HG02798 (cell line): ENCODE measurements around the gene PPP1R3D.

Source experiments
- ATAC-seq: cut with Tn5 transposase; IDR thresholded peaks from one replicate; pipeline ENCODE4 v1.9.1; 2021; ENCODE audit warnings: mild to moderate bottlenecking; ENCODE audit not compliant: unreplicated experiment, poor library complexity

PPP1R3D gene

DNA sequence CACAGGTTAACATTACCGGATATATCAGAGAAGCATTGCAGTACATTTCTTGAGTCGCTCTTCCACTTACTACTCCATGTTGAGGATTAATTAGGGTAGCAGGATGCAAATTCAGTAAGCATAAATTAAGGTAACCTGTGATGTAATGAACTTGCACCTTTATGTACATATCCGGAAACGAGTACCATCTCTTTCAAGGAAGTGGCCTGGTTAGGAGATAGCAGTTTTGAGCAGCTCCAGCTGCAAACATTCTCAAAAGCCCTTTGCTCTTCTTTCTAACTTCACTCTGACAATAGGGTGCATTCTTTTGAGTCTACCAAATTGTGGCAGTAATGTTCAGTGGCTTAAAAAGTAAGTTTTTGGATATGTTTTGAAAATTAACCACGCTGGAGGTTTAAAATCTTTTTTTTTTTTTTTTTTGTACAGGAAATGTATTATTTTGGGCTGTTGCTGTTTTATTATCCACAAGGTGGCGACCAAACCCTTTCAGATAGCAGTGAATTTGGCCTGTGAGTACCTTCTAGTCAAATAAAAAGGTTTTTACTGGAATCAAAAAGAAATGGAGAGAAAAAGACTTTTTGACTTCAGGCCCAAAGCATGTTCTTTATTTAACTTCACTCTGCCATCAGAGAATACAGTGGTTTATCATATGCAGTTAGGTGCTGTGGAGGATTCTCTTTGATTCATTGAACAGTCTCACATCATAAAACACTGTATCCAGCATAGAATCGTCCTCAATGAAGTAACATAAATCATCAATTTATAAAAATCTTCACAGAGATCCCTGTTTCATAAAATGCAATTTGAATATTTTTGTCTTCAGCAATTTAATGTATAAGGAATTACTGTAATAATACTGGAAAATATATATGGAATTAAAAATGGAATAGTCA is 9.0 kb upstream of the PPP1R3D start:
- no peak for ATAC-seq

DNA sequence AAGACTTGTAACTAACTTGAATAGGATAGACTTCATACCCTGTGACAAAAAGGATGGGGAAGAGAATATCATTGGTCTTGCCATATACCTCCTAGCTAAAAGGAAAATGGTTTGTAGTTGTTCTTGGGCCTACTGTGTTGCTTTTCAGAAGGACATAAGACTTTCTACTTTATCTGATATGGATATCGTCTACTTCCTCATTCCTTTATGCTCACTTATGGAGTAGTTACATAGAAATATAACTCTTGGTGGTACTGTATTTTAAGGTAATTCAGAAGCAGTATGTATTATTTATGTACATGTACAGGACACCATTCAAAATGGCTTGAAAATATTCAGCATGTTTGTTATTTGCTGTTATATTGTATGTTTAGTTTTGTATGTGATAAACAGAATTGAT is 8.1 kb upstream of the PPP1R3D start:
- ATAC-seq = no peak

DNA sequence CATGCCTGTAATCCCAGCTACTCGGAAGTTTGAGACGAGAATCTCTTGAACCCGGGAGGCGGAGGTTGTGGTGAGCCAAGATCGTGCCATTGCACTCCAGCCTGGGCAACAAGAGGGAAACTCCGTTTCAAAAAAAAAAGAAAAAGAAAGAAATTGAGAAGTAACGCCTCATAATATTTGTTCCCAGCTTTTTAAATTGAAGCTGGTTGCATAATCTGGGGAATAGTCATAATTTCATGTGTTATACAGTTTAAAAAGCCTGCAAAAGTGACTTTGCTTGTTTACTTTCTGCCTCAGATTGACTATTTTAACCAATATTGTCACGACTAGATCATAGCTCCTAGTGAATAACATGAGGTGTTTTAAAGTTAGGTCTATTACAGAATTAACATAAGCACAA is 7.3 kb upstream of the PPP1R3D start:
- no peak for ATAC-seq

DNA sequence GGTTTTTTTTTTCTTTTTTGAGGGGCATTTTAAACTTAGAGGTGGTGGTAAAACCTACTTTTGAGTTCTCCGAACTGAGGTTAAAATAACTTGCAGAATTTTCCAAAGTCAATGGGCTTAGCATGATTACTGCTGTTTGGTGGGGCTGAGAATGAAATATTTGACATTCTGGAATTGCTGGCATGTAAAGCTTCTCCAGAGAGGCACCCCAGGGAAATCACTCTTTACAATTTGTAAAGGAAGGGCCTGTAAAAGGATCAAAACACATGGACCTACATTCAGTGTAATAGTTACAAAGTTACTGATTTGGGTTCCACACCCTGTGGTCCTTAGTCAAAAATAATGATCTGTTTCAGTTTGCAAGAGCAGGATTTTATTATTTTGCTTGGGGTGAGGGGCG is 5.6 kb upstream of the PPP1R3D start:
- no peak for ATAC-seq

DNA sequence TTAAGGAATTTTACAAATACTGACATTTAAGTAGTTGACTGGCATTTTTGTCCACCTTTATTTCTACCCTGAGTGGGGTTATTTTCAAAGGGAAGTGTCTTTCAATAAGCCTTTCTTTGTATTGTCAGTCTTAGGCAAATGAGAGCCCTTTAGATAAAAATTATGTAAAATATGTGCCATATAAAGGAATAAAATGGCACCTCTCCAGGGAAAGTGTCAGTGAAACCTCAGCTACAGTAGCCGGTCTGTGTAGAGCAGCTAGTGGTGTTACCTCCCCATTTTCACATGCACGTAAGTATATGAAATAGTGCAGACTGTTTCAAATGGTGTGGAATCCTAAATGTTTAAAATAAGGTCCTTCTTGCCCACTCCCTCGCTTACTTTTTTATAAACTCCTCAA is 5.1 kb upstream of the PPP1R3D start:
- no peak for ATAC-seq

DNA sequence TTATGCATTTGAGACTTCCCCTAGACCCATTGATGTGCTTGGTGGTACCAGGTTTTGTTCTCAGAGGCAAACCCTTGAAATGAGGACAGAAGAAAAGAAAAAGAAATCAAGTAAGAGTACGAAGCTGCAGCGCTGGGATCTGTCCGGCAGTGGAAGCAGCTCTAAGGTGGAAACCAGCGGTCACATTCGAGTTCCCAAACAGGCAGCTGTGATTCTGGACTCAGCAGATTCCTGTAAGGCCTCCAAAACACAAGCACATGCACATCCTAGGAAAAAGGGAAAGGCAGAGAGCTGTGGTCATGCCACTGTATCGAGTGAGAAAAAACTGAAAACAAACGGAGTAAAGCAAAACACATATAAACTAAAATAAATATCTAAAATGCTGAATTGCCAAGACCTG is 4.6 kb upstream of the PPP1R3D start:
- no peak for ATAC-seq

DNA sequence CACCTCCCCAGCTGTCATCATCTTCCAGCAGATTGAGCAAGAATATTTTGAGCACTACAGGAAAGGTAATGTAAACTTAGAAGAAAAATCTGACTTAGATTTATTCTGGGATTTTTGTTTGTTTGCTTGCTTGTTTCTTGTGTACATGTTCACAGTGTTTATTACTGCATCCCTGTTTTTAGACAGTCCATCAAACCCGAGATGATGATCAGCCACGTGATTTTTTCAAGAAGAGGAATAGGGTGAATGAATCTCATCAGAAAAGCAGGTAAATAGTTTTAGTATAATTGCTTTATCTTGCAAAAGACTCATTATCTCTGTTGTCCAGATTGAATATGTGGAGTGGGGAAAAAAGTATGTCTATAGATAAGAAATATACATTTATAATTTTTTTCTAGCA is 2.1 kb upstream of the PPP1R3D start:
- ATAC-seq = no peak

DNA sequence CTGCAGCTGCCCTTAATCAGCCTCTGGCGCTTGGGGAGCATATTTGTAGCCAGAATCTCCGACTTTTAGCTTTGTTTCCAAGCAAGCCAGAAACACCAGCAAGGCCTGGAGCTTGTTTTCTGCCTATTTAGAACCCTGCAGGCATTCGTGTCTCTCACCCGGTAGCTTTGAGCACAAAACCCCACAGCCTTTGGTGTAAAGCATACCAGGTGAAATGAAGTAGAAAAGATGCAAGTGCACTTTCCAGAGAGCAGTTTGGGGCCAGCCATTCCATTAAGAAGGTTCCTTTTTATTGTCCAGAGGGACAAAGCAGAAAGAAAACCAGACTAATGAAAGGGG is 820 bp upstream of the PPP1R3D start:
- no peak for ATAC-seq

DNA sequence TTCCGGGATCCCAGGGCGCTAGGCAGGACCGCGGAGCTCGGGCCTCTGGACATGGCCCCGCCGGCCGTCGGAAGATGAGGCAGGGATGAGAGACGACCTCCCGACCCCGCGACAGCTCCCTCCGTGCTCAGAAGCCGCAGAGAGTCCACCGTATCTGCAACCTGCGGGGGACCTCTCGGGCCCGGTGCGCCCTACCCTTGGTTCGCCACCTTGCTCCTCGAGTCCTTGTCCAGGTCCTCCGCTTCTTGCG is 301 bp downstream of the PPP1R3D start:
- peak; percentile 26 for ATAC-seq

DNA sequence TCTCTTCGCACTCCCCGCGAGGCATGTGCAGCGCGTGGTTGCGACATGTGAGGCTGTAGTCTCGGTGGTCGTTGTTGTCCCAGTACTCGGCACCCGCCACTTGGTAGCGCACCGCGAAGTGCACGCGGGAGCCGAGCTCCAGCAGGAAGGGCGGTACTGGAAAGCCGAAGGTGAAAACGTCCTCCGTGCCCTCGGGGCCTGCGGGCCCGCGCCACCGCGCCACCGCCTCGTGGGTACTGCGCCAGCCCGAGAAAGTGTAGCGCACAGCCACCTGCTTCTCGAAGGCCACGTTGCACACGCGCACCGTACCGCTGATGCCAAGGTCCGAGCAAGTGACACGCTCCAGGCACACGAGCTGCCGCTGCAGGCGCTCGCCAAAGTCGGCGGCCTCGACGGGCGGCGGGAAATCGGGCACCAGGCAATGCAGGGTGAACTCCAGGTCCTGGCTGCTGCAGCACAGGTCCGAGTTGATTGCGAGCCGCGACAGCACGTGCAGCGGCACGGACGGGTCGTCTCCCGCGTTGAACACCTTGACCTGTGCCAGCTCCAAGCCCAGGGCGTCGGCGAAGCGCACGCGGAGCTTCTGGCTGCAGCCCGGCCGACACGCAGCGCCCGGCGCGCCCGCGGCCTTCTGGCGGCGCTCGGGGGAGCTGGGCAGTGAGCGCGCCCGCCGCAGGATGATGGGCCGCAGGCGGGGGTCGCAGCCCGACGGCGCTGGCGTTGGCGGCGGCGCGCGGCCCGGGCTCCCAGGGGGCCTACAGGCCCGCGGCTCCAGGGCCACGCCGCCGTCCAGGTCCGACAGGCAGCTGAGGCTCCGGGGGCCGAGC is 840 bp downstream of the PPP1R3D start:
- ATAC-seq = no peak

DNA sequence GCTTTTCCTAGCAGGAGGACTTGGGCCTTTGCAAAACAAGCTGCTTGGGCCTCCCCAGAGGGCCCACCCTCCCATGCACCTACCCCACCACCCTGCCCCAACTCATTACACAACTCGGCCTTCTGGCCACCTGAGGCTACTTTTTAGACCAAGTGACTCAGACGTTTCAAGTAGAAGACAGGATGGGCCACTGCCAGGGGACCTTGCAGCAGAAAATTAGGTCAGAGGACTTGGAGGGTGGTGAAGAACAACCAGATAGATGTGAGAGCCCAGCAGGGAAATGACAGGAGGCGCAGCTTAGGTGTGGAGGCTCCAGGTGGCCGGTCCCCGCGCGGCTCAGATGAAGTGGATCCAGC is 1.4 kb downstream of the PPP1R3D start:
- ATAC-seq = no peak

DNA sequence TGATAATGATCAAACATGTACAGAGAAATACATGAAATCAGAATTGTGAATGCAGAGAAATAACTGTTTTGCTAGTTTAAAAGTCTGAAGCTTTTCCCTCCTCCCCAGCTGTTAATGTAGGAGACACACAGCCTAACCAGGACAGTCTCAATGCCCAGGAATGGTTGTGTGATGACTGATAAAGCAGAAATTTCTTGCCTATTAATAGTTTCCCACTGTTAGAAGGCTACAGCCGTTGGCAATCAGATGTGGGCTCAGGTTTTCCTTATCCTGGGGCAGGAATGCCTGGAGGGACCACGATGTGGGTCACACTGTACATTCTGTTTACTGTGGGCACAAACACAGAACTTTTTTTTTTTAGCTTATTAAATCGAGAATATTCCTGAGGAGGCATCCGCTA is 1.9 kb downstream of the PPP1R3D start:
- ATAC-seq = no peak

DNA sequence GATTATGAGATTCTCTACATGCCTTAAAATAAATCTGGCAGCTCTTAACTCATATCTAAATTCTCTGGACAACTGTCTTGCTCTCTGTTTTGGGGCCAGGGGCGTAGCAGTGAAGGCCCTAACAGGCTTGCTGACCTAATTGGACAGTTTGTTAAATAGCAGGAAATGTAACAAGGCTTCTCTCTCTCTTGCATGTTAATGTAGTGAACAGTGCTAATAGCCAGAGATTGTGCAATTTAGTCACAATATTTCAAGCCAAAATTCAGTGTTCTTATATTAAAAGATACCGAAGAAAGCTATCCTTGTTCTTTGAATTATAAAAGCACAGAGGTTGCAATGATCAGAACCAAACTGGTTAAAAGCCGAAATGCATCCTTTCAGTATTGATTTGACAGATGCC is 3.0 kb downstream of the PPP1R3D start:
- no peak for ATAC-seq

DNA sequence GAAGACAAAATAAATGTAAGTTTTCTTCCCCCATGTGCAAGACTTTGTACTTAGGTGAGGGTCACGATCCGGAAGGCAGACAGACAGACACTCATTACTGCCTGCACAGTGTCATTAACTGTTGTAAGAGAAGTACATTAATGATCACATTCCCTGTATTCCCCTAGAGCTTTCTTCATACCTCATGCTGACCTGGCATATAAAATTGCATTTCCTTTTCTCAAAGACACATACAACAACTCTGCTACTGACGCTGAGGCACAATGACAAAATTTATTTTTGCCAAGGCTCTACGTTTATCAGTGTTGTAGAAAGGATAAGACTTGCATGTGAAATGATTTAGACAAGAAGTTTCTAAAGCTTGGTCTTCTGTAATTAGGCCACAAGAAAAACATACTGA is 3.7 kb downstream of the PPP1R3D start:
- ATAC-seq = no peak

DNA sequence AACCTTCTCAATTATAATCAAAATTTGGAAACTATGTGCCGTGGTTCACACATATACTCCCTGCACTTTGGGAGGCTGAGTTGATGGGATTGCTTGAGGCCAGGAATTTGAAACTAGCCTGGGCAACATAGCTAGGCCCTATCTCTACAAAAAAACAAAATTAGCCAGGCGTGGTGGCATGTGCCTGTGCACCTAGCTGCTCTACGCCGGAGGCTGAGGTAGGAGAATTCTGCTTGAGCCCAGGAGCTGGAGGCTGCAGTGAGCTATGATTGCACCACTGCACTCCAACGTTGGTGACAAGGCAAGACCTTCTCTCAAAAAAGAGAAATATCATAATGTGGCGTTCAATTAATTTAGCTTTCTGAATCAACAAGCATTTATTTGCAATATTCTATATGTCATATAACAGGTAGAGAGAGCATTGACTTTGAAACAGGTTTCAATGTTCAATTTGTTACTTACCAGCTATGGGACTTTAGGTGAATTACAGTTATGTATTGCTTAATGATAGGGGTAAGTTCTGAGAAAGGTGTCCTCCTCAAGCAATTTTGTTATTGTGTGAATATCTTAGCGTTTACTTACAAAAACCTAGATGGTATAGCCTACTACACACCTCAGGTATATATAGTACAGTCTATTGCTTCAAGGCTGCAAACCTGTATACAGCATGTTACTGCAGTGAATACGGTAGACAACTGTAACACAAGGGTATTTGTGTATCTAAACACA is 4.5 kb downstream of the PPP1R3D start:
- ATAC-seq = no peak

DNA sequence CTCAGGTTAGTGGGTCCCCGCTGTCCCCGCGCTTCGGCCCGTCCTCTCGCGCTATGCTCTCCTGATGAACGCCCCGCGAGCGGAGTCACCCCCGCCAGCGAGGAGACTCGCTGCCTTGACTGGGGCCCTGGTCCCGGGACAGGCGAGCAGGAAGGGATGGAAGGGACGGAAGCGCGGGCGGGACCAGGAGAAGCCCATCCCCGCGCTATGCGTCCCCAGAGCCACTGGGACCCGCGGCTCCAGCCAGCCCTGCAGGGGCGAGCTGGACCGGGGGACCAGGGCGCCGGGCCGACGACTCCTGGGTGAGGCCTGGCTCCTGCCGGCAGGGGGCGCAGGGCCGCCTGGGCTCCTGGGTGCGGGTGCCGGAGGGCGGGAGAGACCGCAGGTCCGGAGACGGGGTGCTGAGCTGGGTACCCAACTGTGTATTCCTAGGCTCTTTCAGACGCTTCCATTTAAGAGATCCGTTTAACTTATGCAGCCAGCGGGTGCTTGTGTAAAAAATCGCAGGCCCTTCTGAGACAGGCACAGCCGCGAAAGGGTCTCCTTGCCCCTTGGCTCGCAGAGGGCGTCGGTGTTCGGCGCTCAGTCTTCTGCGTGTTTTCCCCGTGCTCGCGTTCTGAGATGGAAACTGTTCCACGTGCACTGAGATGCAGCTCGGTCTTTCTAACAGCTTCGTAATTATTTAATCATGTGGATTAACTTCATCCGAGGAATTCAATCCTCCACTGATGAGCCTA is 6.1 kb downstream of the PPP1R3D start:
- ATAC-seq = peak; percentile 91

DNA sequence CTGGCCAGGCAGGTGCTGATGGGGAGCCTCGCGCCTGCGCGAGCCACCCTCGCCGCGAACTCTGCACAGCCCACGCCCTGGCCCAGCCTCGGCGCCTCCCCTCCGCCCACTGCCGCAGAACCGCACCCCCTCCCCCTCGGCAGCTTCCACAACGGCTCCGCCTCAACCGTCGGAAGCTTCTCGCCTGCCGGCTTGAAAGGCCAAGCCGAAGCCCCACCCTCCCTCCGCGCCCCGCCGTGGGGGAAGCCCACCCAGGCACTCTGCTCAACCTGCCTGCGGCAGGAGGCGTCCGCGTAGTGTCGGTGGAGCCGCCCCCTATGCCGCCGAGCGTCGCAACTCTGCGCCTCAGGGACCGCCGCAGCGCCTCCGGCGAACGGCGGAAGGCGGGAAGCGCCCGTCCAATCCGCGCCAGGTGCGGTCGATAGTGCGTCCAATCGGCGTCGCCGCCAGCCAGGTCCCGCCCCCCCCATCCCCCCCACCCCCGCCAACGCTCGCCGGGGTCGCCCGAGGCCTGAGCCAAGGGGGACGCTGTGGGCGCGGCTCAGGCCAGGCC is 6.7 kb downstream of the PPP1R3D start, which contains the start of gene SYCP2:
TSS of gene SYCP2 (minus strand) at position 342 of the 553 bp plus-strand sequence. CDS start 11,224 bp downstream, outside the sequence.
- ATAC-seq = peak; percentile 12

DNA sequence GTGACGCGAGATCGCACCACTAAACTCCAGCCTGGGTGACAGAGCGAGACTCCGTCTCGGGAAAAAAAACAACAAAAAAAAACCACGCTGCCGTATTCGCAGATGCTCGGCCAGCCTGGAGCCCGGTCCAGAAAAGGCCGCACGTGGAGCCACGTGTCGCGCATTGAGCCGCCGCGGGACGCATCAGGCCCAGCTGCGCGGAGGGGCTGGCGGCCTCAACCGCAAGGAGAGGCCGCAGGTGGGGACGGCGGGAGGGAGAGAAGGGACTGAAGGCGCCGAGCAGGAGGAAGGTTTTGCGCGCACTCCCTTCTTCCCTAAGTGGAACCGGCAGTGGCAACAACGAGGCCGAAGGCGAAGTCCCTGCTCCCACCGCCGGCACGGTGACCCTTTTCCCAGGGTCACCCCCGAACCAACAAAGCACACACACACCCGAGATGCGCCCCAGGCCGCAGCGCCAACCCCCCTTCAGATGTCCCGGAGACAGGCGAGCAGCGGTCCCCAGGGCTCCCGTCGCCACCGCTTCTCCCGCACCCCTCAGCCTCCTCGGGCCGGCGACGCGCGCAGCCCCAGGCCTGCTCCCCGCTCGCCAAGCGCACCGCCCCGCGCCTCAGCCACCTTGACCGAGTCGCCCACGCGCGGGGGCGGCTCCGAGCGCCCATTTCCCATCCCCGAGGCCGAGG is 7.3 kb downstream of the PPP1R3D start:
- ATAC-seq = no peak

DNA sequence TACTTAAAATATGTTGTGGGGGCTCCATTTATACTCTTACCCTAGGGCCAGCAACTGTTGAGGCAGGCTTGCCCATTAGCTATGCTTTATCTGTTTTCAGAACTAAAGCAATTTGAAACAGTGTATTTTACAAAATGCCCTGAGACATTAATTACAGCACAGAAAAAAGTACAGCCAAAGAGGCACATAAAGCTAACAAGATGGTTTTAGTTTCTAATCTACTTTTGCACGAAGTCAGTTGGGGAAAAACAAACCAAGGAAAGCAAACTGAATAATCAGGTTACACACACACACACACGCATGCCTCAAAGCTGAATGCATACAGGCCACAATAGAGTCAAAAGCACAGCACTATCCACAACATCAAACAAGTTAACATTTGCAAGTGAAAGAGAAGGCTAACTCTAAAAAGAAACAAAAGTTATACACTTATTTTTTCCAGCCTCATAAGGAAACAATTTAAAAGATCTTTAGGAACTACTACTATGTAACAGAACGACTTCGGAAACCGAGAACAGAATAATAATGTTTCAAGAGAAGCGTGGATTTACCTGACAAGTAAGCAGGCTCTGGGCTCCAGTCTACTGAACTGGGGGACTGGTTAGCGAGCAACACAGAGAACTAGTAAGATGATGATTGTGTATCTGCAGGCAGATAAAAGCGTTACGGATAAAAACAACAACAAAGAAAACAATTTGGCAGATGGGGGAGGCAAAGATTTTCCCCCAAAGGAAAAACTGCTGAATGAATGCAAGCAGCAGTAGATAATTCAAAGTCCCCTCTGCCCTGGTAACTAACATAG is 8.4 kb downstream of the PPP1R3D start:
- ATAC-seq = no peak
